GM12874 (cell line): ENCODE data around the gene DHFR.

ENCODE experiments used
- CTCF ChIP-seq: IDR thresholded peaks from 2 replicates; pipeline ENCODE4 v1.5.1; 2011; ENCODE audit warnings: low read depth, mild to moderate bottlenecking, control low read depth, low read length, moderate library complexity; ENCODE audit not compliant: insufficient read depth

The DHFR gene

GRCh38 chr5:80618438-80618837, 36.3 kb downstream of the DHFR start:
- TF ChIP-seq CTCF: no peak

- TF ChIP-seq CTCF: no peak
Measured at GRCh38 chr5:80615266-80615914, 39.4 kb downstream of the DHFR start.

GRCh38 chr5:80609692-80610091, 45.1 kb downstream of the DHFR start:
- TF ChIP-seq CTCF: no peak

- no peak for TF ChIP-seq CTCF
Measured at GRCh38 chr5:80608731-80609130, 46.1 kb downstream of the DHFR start.

GRCh38 chr5:80607832-80608231, 47.0 kb downstream of the DHFR start:
- no peak for TF ChIP-seq CTCF

GRCh38 chr5:80607343-80607742, 47.4 kb downstream of the DHFR start:
- no peak for TF ChIP-seq CTCF

GRCh38 chr5:80600943-80601693, 53.7 kb downstream of the DHFR start:
- no peak for TF ChIP-seq CTCF
